Pons (tissue), 1 donor: ENCODE results near the gene SMARCE1.

Experiments used
- DNase-seq: peaks from one replicate; pipeline ENCODE4 v3.0.0-alpha.2; 2016; ENCODE audit warnings: low spot score

The SMARCE1 gene

GRCh38 chr17:40645943-40646342 lies 1.7 kb downstream of the SMARCE1 start:
- DNase-seq: no peak

GRCh38 chr17:40645291-40645690 lies 2.3 kb downstream of the SMARCE1 start:
- DNase-seq: no peak

- no peak for DNase-seq
Measured at GRCh38 chr17:40637931-40638330, 9.7 kb downstream of the SMARCE1 start.

GRCh38 chr17:40633871-40634270 lies 13.7 kb downstream of the SMARCE1 start:
- no peak for DNase-seq

- DNase-seq: no peak
Measured at GRCh38 chr17:40632216-40632615, 15.4 kb downstream of the SMARCE1 start.

GRCh38 chr17:40629842-40630241 lies 17.8 kb downstream of the SMARCE1 start:
- no peak for DNase-seq

GRCh38 chr17:40625311-40625710 lies 22.3 kb downstream of the SMARCE1 start:
- DNase-seq: no peak

- no peak for DNase-seq
Measured at GRCh38 chr17:40623419-40624210, 24.0 kb downstream of the SMARCE1 start.

GRCh38 chr17:40622509-40622928 lies 25.1 kb downstream of the SMARCE1 start:
- DNase-seq: no peak

- no peak for DNase-seq
Measured at GRCh38 chr17:40621578-40621977, 26.0 kb downstream of the SMARCE1 start.

- DNase-seq: no peak
Measured at GRCh38 chr17:40621019-40621418, 26.6 kb downstream of the SMARCE1 start.

GRCh38 chr17:40618754-40619625 lies 28.6 kb downstream of the SMARCE1 start:
- no peak for DNase-seq

- no peak for DNase-seq
Measured at GRCh38 chr17:40617678-40618240, 29.9 kb downstream of the SMARCE1 start.

- DNase-seq: no peak
Measured at GRCh38 chr17:40616592-40616991, 31.0 kb downstream of the SMARCE1 start.

GRCh38 chr17:40615841-40616476 lies 31.7 kb downstream of the SMARCE1 start:
- DNase-seq: no peak

GRCh38 chr17:40615068-40615840 lies 32.4 kb downstream of the SMARCE1 start:
- DNase-seq: peak; percentile 4

- no peak for DNase-seq
Measured at GRCh38 chr17:40614431-40615067, 33.1 kb downstream of the SMARCE1 start.

GRCh38 chr17:40613467-40614154 lies 34.0 kb downstream of the SMARCE1 start:
- no peak for DNase-seq

- DNase-seq: no peak
Measured at GRCh38 chr17:40612599-40613244, 34.9 kb downstream of the SMARCE1 start.
